Nephron progenitor cell (in vitro differentiated cells): Measurements from ENCODE around the gene RNF130.

Source experiments
- DNase-seq: peaks from one replicate; pipeline ENCODE4 v3.0.0; 2021
- H3K27ac Mint-ChIP-seq: 2 replicates; pipeline ENCODE4 v1.8.0; 2021; ENCODE audit warnings: mild to moderate bottlenecking, moderate library complexity, mixed read lengths
- H3K27me3 Mint-ChIP-seq: 2 replicates; pipeline ENCODE4 v1.8.0; 2021; ENCODE audit warnings: mild to moderate bottlenecking, low read depth, mixed read lengths; ENCODE audit not compliant: poor library complexity
- H3K36me3 Mint-ChIP-seq: 2 replicates; pipeline ENCODE4 v1.8.0; 2021; ENCODE audit warnings: low read depth, mixed read lengths
- H3K4me1 Mint-ChIP-seq: 2 replicates; pipeline ENCODE4 v1.8.0; 2021; ENCODE audit warnings: mixed read lengths
- H3K4me3 Mint-ChIP-seq: 2 replicates; pipeline ENCODE4 v1.8.0; 2021; ENCODE audit warnings: mild to moderate bottlenecking, moderate library complexity, mixed read lengths
- H3K9me3 Mint-ChIP-seq: 2 replicates; pipeline ENCODE4 v1.8.0; 2021; ENCODE audit warnings: mild to moderate bottlenecking, moderate library complexity, mixed read lengths
- TF ChIP-seq, protein P1 (sequence below): fragments of 200-600 bp; sonication (generic); IDR thresholded peaks from 2 replicates; pipeline ENCODE4 v1.5.0; 2021; ENCODE audit warnings: antibody characterized with exemption

RNF130 gene

DNA sequence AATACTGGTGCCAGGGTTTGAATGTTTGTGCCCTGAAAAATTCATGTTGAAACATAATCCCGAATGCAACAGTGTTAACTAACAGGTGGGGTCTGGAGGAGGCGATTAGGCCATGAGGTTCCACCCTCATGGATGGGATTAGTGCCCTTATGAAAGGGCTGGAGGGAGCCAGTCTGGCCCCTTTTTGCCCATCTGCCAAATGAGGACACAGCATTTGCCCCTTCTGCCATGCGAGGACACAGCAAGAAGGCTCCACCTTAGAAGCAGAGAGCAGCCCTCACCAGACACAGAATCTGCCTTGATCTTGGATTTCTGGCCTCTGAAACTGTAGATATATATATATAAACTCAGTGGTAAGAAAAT, 32.6 kb upstream of the RNF130 start:
- H3K27ac Mint-ChIP-seq, result no peak overlapping the region
- peaks cover 20% of the 10 kb centered on the region for H3K27me3 Mint-ChIP-seq
- peaks cover 15% of the 10 kb centered on the region for H3K36me3 Mint-ChIP-seq
- H3K4me3 Mint-ChIP-seq, result no peak overlapping the region
- no peaks in the 10 kb centered on the region for H3K4me1 Mint-ChIP-seq
- no peak for DNase-seq
- peaks cover 46% of the 10 kb centered on the region for H3K9me3 Mint-ChIP-seq
- TF ChIP-seq, protein P1, sequence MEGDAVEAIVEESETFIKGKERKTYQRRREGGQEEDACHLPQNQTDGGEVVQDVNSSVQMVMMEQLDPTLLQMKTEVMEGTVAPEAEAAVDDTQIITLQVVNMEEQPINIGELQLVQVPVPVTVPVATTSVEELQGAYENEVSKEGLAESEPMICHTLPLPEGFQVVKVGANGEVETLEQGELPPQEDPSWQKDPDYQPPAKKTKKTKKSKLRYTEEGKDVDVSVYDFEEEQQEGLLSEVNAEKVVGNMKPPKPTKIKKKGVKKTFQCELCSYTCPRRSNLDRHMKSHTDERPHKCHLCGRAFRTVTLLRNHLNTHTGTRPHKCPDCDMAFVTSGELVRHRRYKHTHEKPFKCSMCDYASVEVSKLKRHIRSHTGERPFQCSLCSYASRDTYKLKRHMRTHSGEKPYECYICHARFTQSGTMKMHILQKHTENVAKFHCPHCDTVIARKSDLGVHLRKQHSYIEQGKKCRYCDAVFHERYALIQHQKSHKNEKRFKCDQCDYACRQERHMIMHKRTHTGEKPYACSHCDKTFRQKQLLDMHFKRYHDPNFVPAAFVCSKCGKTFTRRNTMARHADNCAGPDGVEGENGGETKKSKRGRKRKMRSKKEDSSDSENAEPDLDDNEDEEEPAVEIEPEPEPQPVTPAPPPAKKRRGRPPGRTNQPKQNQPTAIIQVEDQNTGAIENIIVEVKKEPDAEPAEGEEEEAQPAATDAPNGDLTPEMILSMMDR, result no peak

DNA sequence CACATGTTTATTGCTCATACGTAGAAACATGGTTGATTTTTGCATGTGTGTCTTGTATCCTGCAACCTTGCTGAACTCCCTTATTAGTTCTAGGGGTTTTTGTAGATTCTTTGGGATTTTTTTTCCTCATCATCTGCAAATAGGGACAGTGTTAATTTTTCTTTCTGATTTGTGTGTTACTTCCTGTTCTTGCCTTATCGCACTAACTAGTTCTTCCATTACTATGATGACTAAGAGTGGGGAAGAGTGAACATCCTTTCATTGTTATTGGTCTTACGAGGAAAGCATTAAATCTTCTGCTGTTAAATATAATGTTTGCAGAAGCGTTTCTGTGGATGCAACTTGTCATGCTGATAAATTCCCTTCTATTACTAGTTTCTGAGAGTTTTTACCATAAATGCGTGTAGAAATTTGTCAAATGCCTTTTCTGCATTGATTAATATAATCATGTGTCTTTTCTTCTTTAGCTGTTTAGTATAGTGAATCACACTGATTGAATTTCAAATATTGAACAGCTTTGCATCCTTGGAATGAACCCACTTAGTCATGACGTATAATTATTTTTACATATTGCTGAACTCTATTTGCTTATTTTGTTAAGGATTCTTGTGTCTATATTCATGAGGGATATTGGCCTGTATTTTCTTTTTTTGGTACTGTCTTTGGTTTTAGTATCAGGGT, 32.1 kb upstream of the RNF130 start:
- H3K36me3 Mint-ChIP-seq, result peaks cover 14% of the 10 kb centered on the region
- H3K4me1 Mint-ChIP-seq, result no peaks in the 10 kb centered on the region
- peaks cover 18% of the 10 kb centered on the region for H3K27me3 Mint-ChIP-seq

DNA sequence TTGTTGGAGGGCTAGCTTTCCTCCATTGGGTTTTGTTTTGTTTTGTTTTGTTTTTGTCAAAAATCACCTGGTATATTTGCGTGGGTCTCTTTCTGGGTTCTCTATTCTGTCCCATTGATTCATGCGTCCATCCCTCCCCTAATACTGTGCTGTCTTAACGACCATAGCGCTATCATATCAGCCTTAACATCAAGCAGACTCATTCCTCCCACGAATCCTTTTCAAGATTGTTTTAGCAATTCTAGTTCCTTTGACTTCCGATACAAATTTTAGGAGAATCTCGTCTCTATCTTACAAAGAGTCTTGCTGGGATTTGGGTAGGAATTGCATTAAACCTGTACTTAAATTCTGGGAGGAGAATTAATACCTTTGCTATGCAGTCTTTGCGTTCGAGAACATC, 31.1 kb upstream of the RNF130 start:
- Mint-ChIP-seq H3K27me3 (peaks cover 20% of the 10 kb centered on the region), H3K9me3 (peaks cover 35% of the 10 kb centered on the region), H3K4me1 (no peaks in the 10 kb centered on the region), H3K36me3 (peaks cover 10% of the 10 kb centered on the region), H3K4me3 (no peak overlapping the region), H3K27ac (no peak overlapping the region)
- DNase-seq, result no peak
- TF ChIP-seq, protein P1, result no peak

More for the DNA sequence above, 32.1 kb upstream of the RNF130 start:
- H3K9me3 Mint-ChIP-seq, result peaks cover 45% of the 10 kb centered on the region
- H3K27ac Mint-ChIP-seq, result no peak overlapping the region
- no peak overlapping the region for H3K4me3 Mint-ChIP-seq
- DNase-seq, result no peak
- TF ChIP-seq, protein P1, result no peak

- TF ChIP-seq, protein P1, result no peak
- Mint-ChIP-seq H3K36me3 (peaks cover 4% of the 10 kb centered on the region), H3K4me3 (no peak overlapping the region), H3K9me3 (peaks cover 26% of the 10 kb centered on the region), H3K27ac (no peak overlapping the region), H3K27me3 (peaks cover 17% of the 10 kb centered on the region), H3K4me1 (no peaks in the 10 kb centered on the region)
- no peak for DNase-seq
Observed at GRCh38 chr5:180101451-180102105, 30.0 kb upstream of the RNF130 start.

DNA sequence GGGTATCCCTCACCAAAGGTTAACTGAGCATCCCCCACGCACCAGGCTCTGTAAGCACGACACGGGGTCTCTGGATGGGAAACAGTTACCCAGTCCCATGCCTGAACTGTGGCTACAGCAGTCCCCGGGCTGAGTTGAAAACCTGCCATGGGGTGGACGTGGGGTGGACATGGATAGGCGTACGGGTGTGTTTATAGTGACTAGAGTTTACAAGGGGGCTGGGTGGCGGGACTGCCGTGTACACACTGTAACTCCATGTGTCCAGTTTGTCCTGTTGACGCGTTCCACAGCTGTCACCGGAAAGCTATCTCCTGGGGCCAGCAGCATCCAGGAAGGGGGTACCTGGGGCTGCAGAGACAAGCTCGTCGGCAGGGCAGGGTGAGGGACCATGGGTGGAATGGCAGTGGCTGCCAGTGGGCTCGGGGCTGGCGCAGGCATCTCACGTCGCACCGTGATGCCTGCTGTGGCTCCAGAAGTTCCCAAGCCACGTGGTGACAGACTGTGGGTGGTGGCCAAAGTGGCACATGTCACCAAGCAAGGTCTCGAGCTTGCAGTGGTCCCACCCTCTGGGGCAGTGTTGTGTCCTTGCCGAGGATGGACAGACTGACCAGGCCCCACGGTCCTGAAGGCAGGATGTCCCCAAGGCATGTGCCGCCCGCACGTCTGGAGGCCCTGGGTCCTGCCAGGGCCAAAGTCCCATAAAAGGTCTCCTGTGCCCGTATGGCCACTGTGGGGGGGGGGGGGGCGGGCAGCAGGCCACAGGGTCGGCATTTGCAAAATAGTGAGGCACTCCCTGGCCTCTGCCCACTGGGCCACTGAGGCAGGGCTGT, 29.3 kb upstream of the RNF130 start:
- H3K27ac Mint-ChIP-seq, result no peak overlapping the region
- TF ChIP-seq, protein P1, result no peak
- no peak overlapping the region for H3K4me3 Mint-ChIP-seq
- H3K27me3 Mint-ChIP-seq, result peaks cover 12% of the 10 kb centered on the region
- no peak for DNase-seq
- H3K4me1 Mint-ChIP-seq, result no peaks in the 10 kb centered on the region
- peaks cover 19% of the 10 kb centered on the region for H3K9me3 Mint-ChIP-seq
- no peaks in the 10 kb centered on the region for H3K36me3 Mint-ChIP-seq
